DND-41 (cell line): ENCODE measurements around the gene LBHD2.

Experiments
- ATAC-seq: fragments of 200-7000 bp; cut with Tn5 transposase; 3 replicates; pipeline ENCODE4 v1.9.1; 2021; ENCODE audit warnings: low read depth; ENCODE audit not compliant: insufficient read depth
- DNase-seq: peaks from one replicate; pipeline ENCODE4 v3.0.0-alpha.2; 2020
- H2AFZ ChIP-seq: 2 replicates; pipeline ENCODE4 v1.6.0; 2012; ENCODE audit warnings: low read depth, low read length
- H3K27ac ChIP-seq: 2 replicates; pipeline ENCODE4 v1.5.1; 2012; ENCODE audit warnings: low read length, inconsistent platforms
- H3K27me3 ChIP-seq: fragments of 200-600 bp; sonication (generic); 2 replicates; pipeline ENCODE4 v1.6.0; 2012; ENCODE audit warnings: low read length, mild to moderate bottlenecking, inconsistent platforms; ENCODE audit not compliant: insufficient read depth, poor library complexity
- H3K36me3 ChIP-seq: 2 replicates; pipeline ENCODE4 v1.5.1; 2012; ENCODE audit warnings: low read length, inconsistent platforms; ENCODE audit not compliant: insufficient read depth
- H3K4me1 ChIP-seq: 2 replicates; pipeline ENCODE4 v1.5.1; 2012; ENCODE audit warnings: mild to moderate bottlenecking, low read length; ENCODE audit not compliant: insufficient read depth
- H3K4me2 ChIP-seq: 2 replicates; pipeline ENCODE4 v1.6.0; 2012; ENCODE audit warnings: mild to moderate bottlenecking, moderate library complexity, low read length, inconsistent platforms; ENCODE audit not compliant: insufficient read depth
- H3K4me3 ChIP-seq, 2 experiments: fragments of 200-600 bp in 1 of 2; shearing (Covaris generic) in 1 of 2; 2 replicates each; pipeline ENCODE4 v1.5.1; 2012 to 2016; ENCODE audit warnings: inconsistent platforms in 2 of 2, low read length in 2 of 2, mild to moderate bottlenecking in 2 of 2, low read depth in 1 of 2, moderate library complexity in 1 of 2
- H3K79me2 ChIP-seq: 2 replicates; pipeline ENCODE4 v1.6.0; 2012; ENCODE audit warnings: low read length, inconsistent platforms; ENCODE audit not compliant: insufficient read depth
- H3K9ac ChIP-seq: 2 replicates; pipeline ENCODE4 v1.6.0; 2012; ENCODE audit warnings: low read depth, mild to moderate bottlenecking, inconsistent platforms, low read length, moderate library complexity
- H3K9me3 ChIP-seq: 2 replicates; pipeline ENCODE4 v1.5.1; 2012; ENCODE audit warnings: low read length, moderate library complexity, mild to moderate bottlenecking, inconsistent platforms; ENCODE audit not compliant: insufficient read depth, severe bottlenecking
- H4K20me1 ChIP-seq: 2 replicates; pipeline ENCODE4 v1.6.0; 2012; ENCODE audit warnings: low read length; ENCODE audit not compliant: insufficient read depth
- CTCF ChIP-seq: IDR thresholded peaks from 2 replicates; pipeline ENCODE4 v1.5.1; 2012; ENCODE audit warnings: borderline replicate concordance, low read length, moderate library complexity, mild to moderate bottlenecking; ENCODE audit not compliant: poor library complexity, severe bottlenecking; ENCODE audit errors: extremely low read depth
- EZH2 ChIP-seq: IDR thresholded peaks from 3 replicates; pipeline ENCODE4 v1.6.1; 2012; ENCODE audit warnings: borderline replicate concordance, low read depth, mild to moderate bottlenecking, moderate library complexity, low read length, inconsistent platforms; ENCODE audit not compliant: severe bottlenecking

LBHD2 gene

DNA sequence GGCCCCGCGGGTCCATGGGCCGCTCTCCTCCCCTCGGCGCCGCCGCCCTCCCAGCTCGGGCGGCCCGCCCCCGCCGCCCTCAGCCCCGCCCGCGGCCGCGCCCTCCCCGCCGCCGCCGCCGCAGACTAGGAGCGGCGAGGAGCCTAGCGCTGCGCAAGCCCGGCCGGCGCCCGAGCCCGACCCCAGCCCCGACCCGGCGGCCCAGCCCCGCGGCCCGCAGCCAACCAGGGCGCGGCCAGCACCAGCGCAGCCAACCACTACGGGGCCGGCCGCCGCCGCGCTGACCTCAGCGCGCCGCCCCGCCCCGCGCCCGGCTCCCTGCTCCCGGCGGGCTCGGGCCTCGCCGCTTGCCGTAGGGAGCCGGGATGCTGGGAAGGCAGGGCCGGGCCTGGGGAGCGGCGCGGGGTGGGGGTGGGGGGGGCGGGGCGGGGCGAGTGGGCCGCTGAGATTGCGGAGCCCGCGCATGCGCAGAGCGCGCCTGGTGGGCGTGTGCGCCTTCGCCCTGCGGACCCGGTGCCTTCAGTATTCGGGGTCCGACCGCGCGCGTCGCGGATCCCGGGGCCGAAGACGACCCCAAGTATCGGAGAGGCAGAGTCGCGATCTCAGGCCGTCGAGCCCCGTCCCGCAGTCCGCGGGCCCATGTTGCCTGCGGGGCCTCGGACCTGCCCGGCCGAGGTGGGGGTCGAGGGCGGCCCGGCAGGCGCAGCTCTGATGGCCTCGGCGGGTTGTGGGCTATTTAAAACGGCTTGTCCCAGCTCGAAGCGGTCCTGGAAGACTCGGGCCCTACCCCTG lies 26.4 kb upstream of the LBHD2 start, which contains the start of gene CDC42BPB:
CDC42BPB (minus strand) TSS at position 178 of the 792 bp plus-strand sequence. CDS start 376 bp downstream, outside the sequence.
- Histone ChIP-seq H2AFZ (no peak within 1 kb of the TSS), H3K4me1 (no peaks in the 10 kb centered on the region), H3K79me2 (no peaks in the 10 kb centered on the region), H4K20me1 (no peaks in the 10 kb centered on the region), H3K27me3 (peaks cover 5% of the 10 kb centered on the region), H3K27ac (no peak within 1 kb of the TSS), H3K4me3 (no peak within 1 kb of the TSS), H3K9ac (no peak within 1 kb of the TSS), H3K4me2 (no peak within 1 kb of the TSS), H3K9me3 (no peaks in the 10 kb centered on the region), H3K36me3 (no peaks in the 10 kb centered on the region)
- TF ChIP-seq CTCF (no peak), EZH2 (no peak)
- DNase-seq (no peak), ATAC-seq (no peak)

GRCh38 chr14:103058164-103059055 lies 25.6 kb upstream of the LBHD2 start:
- DNase-seq (no peak), ATAC-seq (no peak)
- H2AFZ ChIP-seq, result no peak overlapping the region
- no peaks in the 10 kb centered on the region for H3K9me3 ChIP-seq
- H3K4me1 ChIP-seq, result no peaks in the 10 kb centered on the region
- no peak overlapping the region for H3K27ac ChIP-seq
- no peak overlapping the region for H3K4me2 ChIP-seq
- TF ChIP-seq CTCF, result no peak
- TF ChIP-seq EZH2, result no peak
- H3K27me3 ChIP-seq, result peaks cover 5% of the 10 kb centered on the region
- H4K20me1 ChIP-seq, result no peaks in the 10 kb centered on the region
- H3K9ac ChIP-seq, result no peak overlapping the region
- no peaks in the 10 kb centered on the region for H3K36me3 ChIP-seq
- no peak overlapping the region for H3K4me3 ChIP-seq
- H3K79me2 ChIP-seq, result no peaks in the 10 kb centered on the region

GRCh38 chr14:103059556-103059955 lies 24.5 kb upstream of the LBHD2 start:
- no peak overlapping the region for H3K4me3 ChIP-seq
- H3K79me2 ChIP-seq, result no peaks in the 10 kb centered on the region
- no peak overlapping the region for H2AFZ ChIP-seq
- TF ChIP-seq EZH2, result no peak
- TF ChIP-seq CTCF, result no peak
- no peak overlapping the region for H3K4me2 ChIP-seq
- no peaks in the 10 kb centered on the region for H3K9me3 ChIP-seq
- no peaks in the 10 kb centered on the region for H3K4me1 ChIP-seq
- no peaks in the 10 kb centered on the region for H4K20me1 ChIP-seq
- peaks cover 8% of the 10 kb centered on the region for H3K27me3 ChIP-seq
- no peak overlapping the region for H3K27ac ChIP-seq
- DNase-seq (no peak), ATAC-seq (no peak)
- no peak overlapping the region for H3K9ac ChIP-seq
- H3K36me3 ChIP-seq, result no peaks in the 10 kb centered on the region
